HG03558 (cell line): Measurements from ENCODE around the gene DCBLD2.
A peak's percentile ranks its signal among the peaks of the same experiment; 100 is the strongest.
"Not testable (repeated sequence)": the region's sequence is repeated elsewhere in the genome, so short reads cannot be mapped to it uniquely, and the experiment has no call there.

Experiments used
- ATAC-seq: cut with Tn5 transposase; IDR thresholded peaks from one replicate; pipeline ENCODE4 v1.9.1; 2021; ENCODE audit warnings: moderate number of reproducible peaks; ENCODE audit not compliant: unreplicated experiment; ENCODE audit errors: extremely low read depth

Gene DCBLD2

DNA sequence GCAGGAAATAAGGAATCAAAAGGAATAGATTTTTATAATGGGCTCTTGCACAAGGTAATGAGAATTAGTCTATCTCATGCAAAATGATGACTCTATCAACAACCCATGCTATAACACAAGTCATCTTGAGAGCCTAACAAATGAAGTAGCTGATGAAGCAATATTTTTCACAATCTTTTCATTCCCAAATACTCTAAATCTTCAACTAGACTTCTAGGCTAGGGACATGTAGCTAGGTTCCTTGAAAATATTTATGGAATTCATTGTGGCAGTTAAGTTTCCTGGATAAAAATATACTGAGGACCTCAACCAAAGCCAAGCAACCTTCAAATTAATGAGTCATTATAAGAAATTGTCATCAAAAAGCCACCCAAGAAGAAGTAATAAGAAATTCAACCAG, 55.4 kb downstream of the DCBLD2 start:
- no peak for ATAC-seq

DNA sequence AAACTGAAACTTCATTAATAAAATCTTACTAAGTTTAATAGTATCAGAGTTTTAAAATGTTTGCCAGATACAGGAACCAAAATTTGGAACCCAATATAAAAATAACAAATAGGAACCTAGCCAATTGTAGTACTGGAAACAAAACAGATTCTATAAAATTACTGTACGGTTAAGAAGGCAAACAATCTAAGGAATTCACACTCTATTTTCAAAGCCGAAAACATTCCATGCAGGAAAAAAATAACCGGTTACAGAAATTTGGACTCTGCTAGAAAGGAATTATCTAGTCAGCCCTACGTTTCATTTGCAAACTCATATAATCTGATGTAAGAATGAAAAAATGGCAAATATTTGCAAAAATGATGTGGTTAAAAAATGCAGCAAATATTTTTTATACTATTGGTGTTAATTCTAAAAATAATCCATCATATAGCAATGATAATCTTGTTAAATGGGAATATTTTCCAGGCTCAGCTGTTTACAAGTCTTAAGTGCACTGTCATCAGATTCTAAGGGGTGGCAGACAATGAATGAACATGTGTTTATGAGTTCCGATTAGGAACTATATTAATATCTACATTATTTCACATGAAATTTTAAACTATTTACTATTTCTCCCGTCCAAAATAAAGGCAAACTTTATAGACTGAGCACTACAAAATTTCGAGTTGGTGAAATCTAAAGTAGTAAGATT, 58.1 kb downstream of the DCBLD2 start:
- no peak for ATAC-seq

- no peak for ATAC-seq
Measured at GRCh38 chr3:98839846-98840245, 61.6 kb downstream of the DCBLD2 start.

- ATAC-seq, result not testable (repeated sequence)
Measured at GRCh38 chr3:98831060-98831459, 70.4 kb downstream of the DCBLD2 start.

DNA sequence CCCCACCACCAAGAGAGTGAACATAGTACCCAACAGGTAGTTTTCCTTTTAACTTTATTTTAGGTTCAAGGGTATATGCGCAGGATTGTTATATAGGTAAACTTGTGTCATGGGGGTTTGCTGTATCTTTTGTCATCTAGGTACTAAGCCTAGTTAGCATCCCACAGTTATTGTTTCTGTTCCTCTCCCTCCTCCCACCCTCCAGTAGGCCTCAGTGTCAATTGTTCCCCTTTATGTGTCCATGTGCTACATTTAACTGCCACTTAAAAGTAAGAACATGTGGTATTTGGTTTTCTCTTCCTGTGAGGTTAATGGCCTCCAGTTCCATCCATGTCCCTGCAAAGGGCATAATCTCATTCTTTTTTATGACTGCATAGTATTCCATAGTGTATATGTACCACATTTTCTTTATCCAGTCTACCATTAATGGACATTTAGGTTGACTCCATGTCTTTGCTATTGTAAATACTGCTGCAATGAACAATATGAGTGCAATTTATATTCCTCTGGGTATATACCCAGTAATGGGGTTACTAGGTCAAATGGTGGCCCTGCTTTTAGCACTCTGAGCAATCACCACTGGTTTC, 72.2 kb downstream of the DCBLD2 start:
- no peak for ATAC-seq

DNA sequence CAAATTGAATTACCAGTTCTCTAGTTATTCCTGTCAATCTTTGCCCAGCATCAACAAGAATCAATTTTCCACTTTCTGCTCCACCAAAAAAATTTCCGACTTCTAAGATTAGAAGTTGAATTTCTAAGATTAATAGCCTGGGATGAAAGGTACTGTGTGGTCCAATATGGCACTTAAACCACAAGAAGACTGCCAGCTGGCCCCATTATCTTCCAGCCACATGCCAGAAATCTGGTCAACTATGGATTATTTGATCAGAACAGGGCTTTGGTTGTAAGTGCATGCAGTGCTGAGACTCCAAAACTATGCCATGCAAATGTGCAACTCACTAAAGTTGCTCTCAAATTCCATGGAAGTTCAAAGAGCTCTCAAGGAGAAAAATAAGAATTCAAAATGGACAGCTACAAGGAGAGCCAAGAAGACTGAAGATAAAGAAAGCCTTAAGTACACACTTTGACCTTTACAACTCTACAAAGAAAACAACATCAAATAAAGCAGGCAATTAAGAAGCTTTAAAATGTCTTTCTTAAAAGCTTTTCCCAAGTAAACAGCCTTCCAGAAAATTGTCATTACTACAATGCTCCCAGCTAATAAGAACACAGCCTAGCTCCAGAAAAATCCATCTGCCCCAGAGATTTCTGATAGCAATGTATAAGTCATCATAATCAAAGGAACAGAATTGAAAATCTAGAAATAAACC, 74.1 kb downstream of the DCBLD2 start:
- no peak for ATAC-seq

DNA sequence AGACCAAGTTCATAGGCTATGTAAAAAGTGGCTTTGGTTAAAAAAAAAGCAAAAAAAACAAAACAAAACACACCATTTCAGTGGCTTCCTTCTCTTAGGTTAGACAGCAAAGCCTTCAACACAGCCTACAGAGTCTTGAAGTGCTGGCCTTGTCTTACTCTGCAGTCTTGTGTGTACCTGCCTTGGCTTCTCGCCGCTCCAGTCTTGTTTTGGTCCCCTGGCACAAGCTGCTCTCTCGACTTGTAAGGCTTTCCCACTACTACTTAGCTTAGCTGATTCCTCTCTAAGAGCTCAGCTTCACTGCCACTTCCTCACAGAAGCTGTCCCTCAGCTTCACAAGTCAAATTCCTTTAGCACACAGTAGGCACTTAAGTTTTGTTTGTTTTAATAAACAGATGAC, 75.4 kb downstream of the DCBLD2 start:
- ATAC-seq, result no peak

DNA sequence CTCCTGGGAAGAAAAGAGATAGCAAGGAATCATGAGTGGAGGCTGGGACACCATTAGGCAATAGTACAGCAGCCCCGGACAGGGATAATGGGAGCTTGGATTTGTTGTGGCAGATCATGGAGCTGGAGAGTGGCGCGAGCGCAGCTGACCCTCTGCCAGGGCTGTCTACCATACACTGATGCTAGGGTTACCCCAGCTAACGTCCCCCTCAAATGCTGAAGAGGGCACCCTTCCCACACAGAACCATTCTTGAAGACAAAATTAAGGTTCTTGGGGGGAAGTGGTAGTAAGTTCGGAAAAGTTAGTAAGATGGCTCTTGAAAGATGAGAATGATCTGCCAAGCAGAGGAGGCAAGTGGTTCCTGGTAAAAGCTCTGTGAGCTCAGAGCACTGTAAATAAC, 77.2 kb downstream of the DCBLD2 start:
- ATAC-seq, result no peak

DNA sequence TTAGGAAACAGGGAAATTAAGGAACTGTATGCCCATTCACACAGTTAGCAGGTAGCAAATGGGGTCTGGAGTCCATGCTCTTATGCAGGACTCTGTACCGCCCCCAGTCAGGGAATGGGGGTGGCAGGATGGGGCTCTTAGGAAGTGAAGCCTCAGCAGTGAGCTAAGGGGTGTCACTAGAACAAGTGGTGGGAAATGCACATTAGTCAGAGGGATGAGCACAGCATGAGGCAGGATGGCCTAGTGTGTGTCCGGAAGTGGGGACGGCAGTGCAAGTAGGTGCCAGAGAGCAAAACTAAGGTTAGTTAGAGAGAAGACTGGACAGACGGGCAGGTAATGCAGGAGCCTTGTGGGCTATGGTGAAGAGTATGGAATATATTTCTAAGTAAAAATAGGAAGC, 77.7 kb downstream of the DCBLD2 start:
- ATAC-seq, result no peak

- no peak for ATAC-seq
Measured at GRCh38 chr3:98821063-98821462, 80.4 kb downstream of the DCBLD2 start.

GRCh38 chr3:98817547-98818041, 83.9 kb downstream of the DCBLD2 start:
- peak; percentile 80 for ATAC-seq

GRCh38 chr3:98814817-98815420, 86.6 kb downstream of the DCBLD2 start:
- no peak for ATAC-seq

GRCh38 chr3:98812851-98813374, 88.6 kb downstream of the DCBLD2 start:
- no peak for ATAC-seq

DNA sequence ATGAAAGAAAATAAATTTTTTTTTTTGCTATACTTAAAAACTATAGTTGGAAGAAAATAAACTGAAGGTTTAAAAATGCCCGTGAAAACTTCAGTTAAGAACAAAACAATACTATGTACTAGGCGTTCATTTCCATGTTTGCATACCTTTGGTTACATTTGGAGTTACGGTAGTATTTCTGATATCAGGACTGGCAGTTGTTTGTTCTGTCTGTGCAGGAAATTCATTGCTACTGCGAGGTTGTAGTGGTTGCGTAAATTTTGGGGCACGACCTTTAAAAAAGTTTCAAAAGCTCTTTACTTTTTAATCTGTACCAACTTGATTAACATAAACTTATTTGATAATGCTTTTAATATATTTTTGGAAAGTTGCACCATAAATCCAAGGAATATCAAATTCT, 90.4 kb downstream of the DCBLD2 start:
- no peak for ATAC-seq

DNA sequence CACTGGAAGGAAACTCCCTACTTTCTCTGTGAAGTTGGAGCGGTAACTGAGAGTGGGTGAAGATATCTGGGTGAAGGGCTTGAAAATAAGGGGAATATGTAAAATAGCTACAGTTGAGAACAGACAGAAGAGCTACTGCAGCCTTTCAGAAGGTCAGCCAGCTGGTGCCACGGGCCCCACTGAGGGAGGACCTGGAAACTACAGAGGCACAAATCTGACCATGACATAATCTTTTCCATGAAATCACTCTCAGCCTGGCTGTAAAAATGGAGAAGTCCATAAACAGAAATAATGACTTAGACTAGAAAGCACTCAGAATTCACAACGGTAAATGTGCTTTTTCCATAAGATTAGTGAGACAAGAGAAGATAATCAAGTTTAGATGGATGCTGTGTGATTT, 91.9 kb downstream of the DCBLD2 start:
- ATAC-seq, result no peak

DNA sequence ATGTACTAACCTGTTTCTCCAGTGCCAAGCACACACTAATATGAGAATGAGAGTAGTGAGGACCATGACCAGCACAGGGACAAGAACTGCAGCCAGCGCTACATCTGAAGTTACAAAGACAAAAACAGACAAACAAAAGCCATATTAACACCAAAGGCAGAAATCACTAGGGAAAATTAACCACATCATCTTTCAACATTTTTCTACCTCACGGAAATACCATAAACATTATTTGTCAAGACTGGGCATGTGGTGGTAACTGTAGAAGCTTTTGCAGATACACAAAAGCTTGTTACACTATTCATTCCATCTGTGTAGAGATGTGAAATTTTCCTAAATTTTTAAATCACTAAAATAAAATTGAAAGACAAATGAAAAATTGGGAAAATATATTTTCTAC, 93.4 kb downstream of the DCBLD2 start:
- no peak for ATAC-seq

GRCh38 chr3:98807561-98807960, 93.9 kb downstream of the DCBLD2 start:
- no peak for ATAC-seq

GRCh38 chr3:98807011-98807410, 94.5 kb downstream of the DCBLD2 start:
- no peak for ATAC-seq

GRCh38 chr3:98806521-98806920, 95.0 kb downstream of the DCBLD2 start:
- no peak for ATAC-seq

GRCh38 chr3:98805571-98805970, 95.9 kb downstream of the DCBLD2 start:
- ATAC-seq, result no peak
